ENCODE measurements around the gene BOK. TPM values are rescaled to one million over a fixed set of nuclear protein-coding genes. Genes with fewer than 3 reads are reported as not detected.
A peak's percentile ranks its signal among the peaks of the same experiment; 100 is the strongest.

BOK gene
- total and polyA plus RNA-seq, 2 of the 13 experiments (the other 11 are each of a cell fraction or from before 2014, with no cell fraction given), result 35.5 to 39.2 TPM

- TF ChIP-seq MAFK (conservative IDR thresholded peaks at IDR 0.05 in 1 of 2, IDR thresholded peaks at IDR 0.05 in 1 of 2; ENCODE audit: low read length in 2 of 2), result no peak
- peak; percentile 45; the same call in 1 of the 2 replicates for TF ChIP-seq HNF1B (CRISPR knock-in tag; IDR thresholded peaks at IDR 0.05)
- no peak for TF ChIP-seq EHMT2 (IDR thresholded peaks at IDR 0.05; ENCODE audit: borderline replicate concordance, low read depth, low read length)
- no peak for TF ChIP-seq YEATS2 (CRISPR knock-in tag; IDR thresholded peaks at IDR 0.05; ENCODE audit: borderline replicate concordance)
- TF ChIP-seq TFAP4 (IDR thresholded peaks at IDR 0.05; ENCODE audit: borderline replicate concordance, low read depth), result peak; percentile 75; the same call in 1 of the 2 replicates
- TF ChIP-seq POGZ (CRISPR knock-in tag; IDR thresholded peaks at IDR 0.05), result no peak
- no peak; the same call in 1 of the 2 replicates for TF ChIP-seq AHR (CRISPR knock-in tag; IDR thresholded peaks at IDR 0.05)
- TF ChIP-seq HIC2 (CRISPR knock-in tag; IDR thresholded peaks at IDR 0.05; ENCODE audit: low read depth), result no peak
- no peak for TF ChIP-seq AHDC1 (CRISPR knock-in tag; IDR thresholded peaks at IDR 0.05; ENCODE audit: borderline replicate concordance)
- 0 out of 2 replicates have a peak, but pooled peaks have one; percentile 49 for TF ChIP-seq AKAP8 (CRISPR knock-in tag; IDR thresholded peaks at IDR 0.05)
- no peak for TF ChIP-seq TRIM24 (CRISPR knock-in tag; IDR thresholded peaks at IDR 0.05)
- TF ChIP-seq ZNF430 (CRISPR knock-in tag; IDR thresholded peaks at IDR 0.05), result 0 out of 2 replicates have a peak, but pooled peaks have one; percentile 66
- TF ChIP-seq PHB2 (IDR thresholded peaks at IDR 0.05; ENCODE audit: partially characterized antibody), result no peak
- TF ChIP-seq NFKB2 (CRISPR knock-in tag; IDR thresholded peaks at IDR 0.05; ENCODE audit: borderline replicate concordance), result peak; percentile 24; the same call in 1 of the 2 replicates
- TF ChIP-seq TBL1XR1 (IDR thresholded peaks at IDR 0.05; ENCODE audit: borderline replicate concordance, low read length, partially characterized antibody), result no peak
- TF ChIP-seq ZFY (CRISPR knock-in tag; IDR thresholded peaks at IDR 0.05), result peak; percentile 74
- TF ChIP-seq GABPB1 (CRISPR knock-in tag; IDR thresholded peaks at IDR 0.05), result peak; percentile 33; the same call in 1 of the 2 replicates
These were observed 997 bp downstream of the BOK start (continued) for GRCh38 chr2:241559323-241560161.
